K562 (cell line): ENCODE results near the gene FAM227B. TPM values are rescaled to one million over a fixed set of nuclear protein-coding genes. Genes with fewer than 3 reads are reported as not detected.

Experiments used
- ATAC-seq: fragments of 200-7000 bp; cut with Tn5 transposase; 3 replicates; pipeline ENCODE4 v1.9.1; 2020; ENCODE audit warnings: moderate library complexity
- BruUV-seq: library from RNA; stranded (reverse); fragments of 400-500 nt; replicated peaks from 2 replicates; lab custom pipeline; 2021; lab: Mats Ljungman, UMichigan
- CTCF ChIA-PET: fragments of 300-600 bp; formaldehyde crosslinking; extraction: SDS; loops from one replicate; lab custom pipeline; 2021; ENCODE audit warnings: low intra/inter-chr PET ratio; lab: Yijun Ruan, JAX
- POLR2A ChIA-PET: fragments of 300-600, 350-650 bp; sonication (Branson Sonifier 250); formaldehyde crosslinking; extraction: SDS; loops from one replicate; lab custom pipeline; 2021; ENCODE audit warnings: antibody characterized with exemption, inconsistent platforms; lab: Yijun Ruan, JAX
- DNase-seq, 4 experiments: peaks; one replicate each; pipeline versions ENCODE4 v3.0.0 to v3.0.0-alpha.2; 2011 to 2018; ENCODE audit warnings: low spot score in 3 of 4, mixed read lengths in 3 of 4; ENCODE audit errors: extremely low read depth in 1 of 4
- FAIRE-seq: peaks from 2 replicates; lab custom pipeline; 2011; peaks lifted over from hg19 to GRCh38; lab: Jason Lieb, UNC
- H2AFZ ChIP-seq: 2 replicates; pipeline ENCODE4 v1.6.0; 2011; ENCODE audit warnings: low read depth, low read length, control low read depth, inconsistent platforms
- H3K27ac ChIP-seq: fragments of 200-600 bp; 3 replicates; pipeline ENCODE4 v1.8.0; 2011; ENCODE audit warnings: low read depth, mild to moderate bottlenecking, control low read depth, inconsistent platforms, low read length, moderate library complexity, mixed read lengths; ENCODE audit errors: extremely low read depth
- H3K27me3 ChIP-seq, 2 experiments: fragments of 300-600 bp in 1 of 2; 2 replicates in 1 of 2; 3 replicates in 1 of 2; pipeline versions ENCODE4 v1.6.0 to v1.8.0; 2011; ENCODE audit warnings: inconsistent platforms in 2 of 2, low read length in 2 of 2, mild to moderate bottlenecking in 1 of 2, mixed read lengths in 1 of 2, moderate library complexity in 1 of 2; ENCODE audit not compliant: control insufficient read depth in 2 of 2, insufficient read depth in 2 of 2
- H3K36me3 ChIP-seq: fragments of 300-600 bp; 3 replicates; pipeline ENCODE4 v1.8.0; 2011; ENCODE audit warnings: mild to moderate bottlenecking, low read length, inconsistent platforms; ENCODE audit not compliant: control insufficient read depth, insufficient read depth
- H3K4me1 ChIP-seq, 2 experiments: fragments of 200-600 bp in 1 of 2; replicated peaks in 1 of 2; 2 replicates in 1 of 2; 3 replicates in 1 of 2; pipeline versions ENCODE4 v1.5.1 to v1.8.0; 2011; ENCODE audit warnings: inconsistent platforms in 2 of 2, low read length in 2 of 2, mild to moderate bottlenecking in 1 of 2, mixed read lengths in 1 of 2, moderate library complexity in 1 of 2; ENCODE audit not compliant: control insufficient read depth in 2 of 2, insufficient read depth in 2 of 2
- H3K4me2 ChIP-seq: 2 replicates; pipeline ENCODE4 v1.6.1; 2011; ENCODE audit warnings: low read length, control low read depth, inconsistent platforms, mixed read lengths; ENCODE audit not compliant: insufficient read depth
- H3K4me3 ChIP-seq: fragments of 200-600 bp; sonication (generic), shearing (Covaris generic); 2 replicates; pipeline ENCODE4 v1.5.1; 2016; ENCODE audit warnings: control low read depth, inconsistent platforms
- H3K79me2 ChIP-seq: fragments of 200-600 bp; 3 replicates; pipeline ENCODE4 v1.8.0; 2011; ENCODE audit warnings: low read length, inconsistent platforms; ENCODE audit not compliant: control insufficient read depth, insufficient read depth
- H3K9ac ChIP-seq, 2 experiments: 2 replicates each; pipeline versions ENCODE4 v1.6.0 to v1.6.1; 2011; ENCODE audit warnings: low read depth in 2 of 2, low read length in 2 of 2, control low read depth in 1 of 2, inconsistent platforms in 1 of 2, mild to moderate bottlenecking in 1 of 2, mixed read lengths in 1 of 2; ENCODE audit not compliant: insufficient read depth in 1 of 2
- H3K9me1 ChIP-seq: one replicate; pipeline ENCODE4 v1.6.0; 2011; ENCODE audit warnings: inconsistent platforms, mild to moderate bottlenecking, low read length, moderate library complexity; ENCODE audit not compliant: control insufficient read depth, insufficient read depth
- H3K9me3 ChIP-seq: replicated peaks from 2 replicates; pipeline ENCODE4 v1.5.1; 2011; ENCODE audit warnings: low read depth, low read length, inconsistent platforms; ENCODE audit not compliant: control insufficient read depth, insufficient read depth
- H4K20me1 ChIP-seq: replicated peaks from 2 replicates; pipeline ENCODE4 v1.6.1; 2011; ENCODE audit warnings: low read length, inconsistent platforms, mixed read lengths; ENCODE audit not compliant: control insufficient read depth, insufficient read depth
- KDM1A ChIP-seq, 2 experiments: fragments of 450-650 bp; IDR thresholded peaks; 2 replicates each; pipeline ENCODE4 v1.6.1; 2016; ENCODE audit warnings: mild to moderate bottlenecking in 2 of 2
- YBX1 ChIP-seq: fragments of 450-650 bp; IDR thresholded peaks from 2 replicates; pipeline ENCODE4 v1.7.1; 2016; ENCODE audit warnings: mild to moderate bottlenecking
- ZFP36 ChIP-seq: fragments of 150-350 bp; IDR thresholded peaks from 2 replicates; pipeline ENCODE4 v1.6.1; 2018; ENCODE audit warnings: low read length, low read depth; ENCODE audit not compliant: partially characterized antibody
- ZNF12 ChIP-seq: sonication (generic); formaldehyde crosslinking; IDR thresholded peaks from 2 replicates; pipeline ENCODE4 v1.4.0; 2020; ENCODE audit warnings: mild to moderate bottlenecking, missing genetic modification reagents
- WGBS: fragments of 100-300 bp; shearing (Covaris generic); methylation state at CpG from one replicate; pipeline ENCODE4 v1.1.6; 2016; ENCODE audit warnings: low coverage, mixed read lengths; ENCODE audit not compliant: insufficient coverage; ENCODE audit errors: missing lambda C conversion rate; 5-methylcytosine and 5-hydroxymethylcytosine counted together
- in situ Hi-C: fragments of 300-500 bp; cut with MboI; formaldehyde crosslinking; loops from 4 replicates; pipeline ENCODE4 v1.15.0; 2018; ENCODE audit warnings: inconsistent platforms, mixed read lengths
- intact Hi-C: fragments of 100-400 bp; cut with micrococcal nuclease; formaldehyde crosslinking; loops from 2 replicates; pipeline ENCODE4 v1.14.2; 2022
- polyA plus RNA-seq, 8 experiments: library from polyadenylated mRNA; depleted of rRNA in 4 of 8; stranded (reverse) in 5 of 8; unstranded in 3 of 8; fragments of >200 nt; fragmentation: Nextera tagmentation in 2 of 8; fragmentation: Illumina TruSeq in 1 of 8; extraction: Ambion mirVana in 2 of 8; extraction: Trizol in 1 of 8; gene quantifications; 2 replicates each; pipeline versions ENCODE4 v1.2.1 to v1.2.3, GENCODE V29; 2011 to 2014; ENCODE audit warnings: inconsistent platforms in 1 of 8, missing spikeins in 1 of 8
- total RNA-seq, 7 experiments: library from RNA; depleted of rRNA in 6 of 7; stranded (reverse); fragments of >200 nt in 6 of 7; fragmentation: Illumina TruSeq in 2 of 7; extraction: Trizol in 2 of 7; gene quantifications; 2 replicates each; pipeline versions ENCODE4 v1.2.1 to v1.2.3, GENCODE V29; 2011 to 2021; ENCODE audit warnings: low replicate concordance in 1 of 7
- TF ChIP-seq, protein P1 (sequence below): sonication (generic); formaldehyde crosslinking; IDR thresholded peaks from 2 replicates; pipeline ENCODE4 v1.8.0; 2023; ENCODE audit warnings: missing genetic modification reagents, mild to moderate bottlenecking, borderline replicate concordance
- TF ChIP-seq, protein P2 (sequence below), 2 experiments: fragments of 450-650 bp; IDR thresholded peaks; 2 replicates each; pipeline ENCODE4 v1.6.1; 2016; ENCODE audit warnings: mild to moderate bottlenecking in 2 of 2, borderline replicate concordance in 1 of 2, low read depth in 1 of 2, moderate library complexity in 1 of 2

Gene FAM227B
- total and polyA plus RNA-seq, 9 of the 15 experiments (the other 6 are each of a cell fraction or from before 2014, with no cell fraction given) = 5.1 to 12.5 (median 11.2) TPM

DNA sequence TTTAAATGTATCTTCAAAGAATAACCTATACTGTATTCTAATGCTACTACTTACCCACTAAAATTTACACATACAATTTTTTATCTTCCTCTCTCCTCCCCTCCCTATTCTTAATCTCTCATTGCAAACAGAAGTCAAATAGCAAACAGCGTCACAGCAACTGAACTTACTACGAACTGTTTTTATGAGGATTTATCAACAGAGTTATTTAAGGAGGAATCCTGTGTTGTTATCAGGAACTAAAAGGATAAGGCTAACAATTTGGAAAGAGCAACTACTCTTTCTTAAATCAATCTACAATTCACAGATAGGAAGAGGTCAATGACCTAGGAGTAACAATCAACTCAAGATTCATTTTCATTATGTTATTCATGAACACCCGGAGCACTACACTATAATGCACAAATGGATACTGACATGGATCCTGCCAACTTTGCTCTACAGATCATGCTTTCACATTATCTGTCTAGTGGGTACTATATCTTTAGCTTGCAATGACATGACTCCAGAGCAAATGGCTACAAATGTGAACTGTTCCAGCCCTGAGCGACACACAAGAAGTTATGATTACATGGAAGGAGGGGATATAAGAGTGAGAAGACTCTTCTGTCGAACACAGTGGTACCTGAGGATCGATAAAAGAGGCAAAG, 196.6 kb downstream of the FAM227B start:
- intact Hi-C loops (loop anchor here (2.0 to 10.0 kb wide), 5 partner anchors 53 to 1069 kb away; no protein-coding TSS in a partner anchor), in situ Hi-C loops (no loop called here)
- no peak overlapping the region for H2AFZ ChIP-seq
- H3K27me3 ChIP-seq = no peaks in the 10 kb centered on the region
- H3K4me2 ChIP-seq = no peak overlapping the region
- BruUV-seq = no TSS peak
- H3K9me3 ChIP-seq = no peaks in the 10 kb centered on the region
- ATAC-seq (no peak), FAIRE-seq (no peak), DNase-seq (no peak)
- no peaks in the 10 kb centered on the region for H3K9me1 ChIP-seq
- H3K36me3 ChIP-seq = no peaks in the 10 kb centered on the region
- H3K4me1 ChIP-seq = no peaks in the 10 kb centered on the region
- ChIA-PET POLR2A (no interaction called here), CTCF (no interaction called here)
- no peak overlapping the region for H3K27ac ChIP-seq
- no peaks in the 10 kb centered on the region for H4K20me1 ChIP-seq
- H3K4me3 ChIP-seq = no peak overlapping the region
- no peaks in the 10 kb centered on the region for H3K79me2 ChIP-seq
- no peak overlapping the region for H3K9ac ChIP-seq
- WGBS = 1% methylated on average over 6 of the region's 6 CpGs
- TF ChIP-seq, protein P1, sequence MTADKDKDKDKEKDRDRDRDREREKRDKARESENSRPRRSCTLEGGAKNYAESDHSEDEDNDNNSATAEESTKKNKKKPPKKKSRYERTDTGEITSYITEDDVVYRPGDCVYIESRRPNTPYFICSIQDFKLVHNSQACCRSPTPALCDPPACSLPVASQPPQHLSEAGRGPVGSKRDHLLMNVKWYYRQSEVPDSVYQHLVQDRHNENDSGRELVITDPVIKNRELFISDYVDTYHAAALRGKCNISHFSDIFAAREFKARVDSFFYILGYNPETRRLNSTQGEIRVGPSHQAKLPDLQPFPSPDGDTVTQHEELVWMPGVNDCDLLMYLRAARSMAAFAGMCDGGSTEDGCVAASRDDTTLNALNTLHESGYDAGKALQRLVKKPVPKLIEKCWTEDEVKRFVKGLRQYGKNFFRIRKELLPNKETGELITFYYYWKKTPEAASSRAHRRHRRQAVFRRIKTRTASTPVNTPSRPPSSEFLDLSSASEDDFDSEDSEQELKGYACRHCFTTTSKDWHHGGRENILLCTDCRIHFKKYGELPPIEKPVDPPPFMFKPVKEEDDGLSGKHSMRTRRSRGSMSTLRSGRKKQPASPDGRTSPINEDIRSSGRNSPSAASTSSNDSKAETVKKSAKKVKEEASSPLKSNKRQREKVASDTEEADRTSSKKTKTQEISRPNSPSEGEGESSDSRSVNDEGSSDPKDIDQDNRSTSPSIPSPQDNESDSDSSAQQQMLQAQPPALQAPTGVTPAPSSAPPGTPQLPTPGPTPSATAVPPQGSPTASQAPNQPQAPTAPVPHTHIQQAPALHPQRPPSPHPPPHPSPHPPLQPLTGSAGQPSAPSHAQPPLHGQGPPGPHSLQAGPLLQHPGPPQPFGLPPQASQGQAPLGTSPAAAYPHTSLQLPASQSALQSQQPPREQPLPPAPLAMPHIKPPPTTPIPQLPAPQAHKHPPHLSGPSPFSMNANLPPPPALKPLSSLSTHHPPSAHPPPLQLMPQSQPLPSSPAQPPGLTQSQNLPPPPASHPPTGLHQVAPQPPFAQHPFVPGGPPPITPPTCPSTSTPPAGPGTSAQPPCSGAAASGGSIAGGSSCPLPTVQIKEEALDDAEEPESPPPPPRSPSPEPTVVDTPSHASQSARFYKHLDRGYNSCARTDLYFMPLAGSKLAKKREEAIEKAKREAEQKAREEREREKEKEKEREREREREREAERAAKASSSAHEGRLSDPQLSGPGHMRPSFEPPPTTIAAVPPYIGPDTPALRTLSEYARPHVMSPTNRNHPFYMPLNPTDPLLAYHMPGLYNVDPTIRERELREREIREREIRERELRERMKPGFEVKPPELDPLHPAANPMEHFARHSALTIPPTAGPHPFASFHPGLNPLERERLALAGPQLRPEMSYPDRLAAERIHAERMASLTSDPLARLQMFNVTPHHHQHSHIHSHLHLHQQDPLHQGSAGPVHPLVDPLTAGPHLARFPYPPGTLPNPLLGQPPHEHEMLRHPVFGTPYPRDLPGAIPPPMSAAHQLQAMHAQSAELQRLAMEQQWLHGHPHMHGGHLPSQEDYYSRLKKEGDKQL (CRISPR knock-in tag) = no peak
- no peak for TF ChIP-seq ZNF12
- TF ChIP-seq, protein P2, sequence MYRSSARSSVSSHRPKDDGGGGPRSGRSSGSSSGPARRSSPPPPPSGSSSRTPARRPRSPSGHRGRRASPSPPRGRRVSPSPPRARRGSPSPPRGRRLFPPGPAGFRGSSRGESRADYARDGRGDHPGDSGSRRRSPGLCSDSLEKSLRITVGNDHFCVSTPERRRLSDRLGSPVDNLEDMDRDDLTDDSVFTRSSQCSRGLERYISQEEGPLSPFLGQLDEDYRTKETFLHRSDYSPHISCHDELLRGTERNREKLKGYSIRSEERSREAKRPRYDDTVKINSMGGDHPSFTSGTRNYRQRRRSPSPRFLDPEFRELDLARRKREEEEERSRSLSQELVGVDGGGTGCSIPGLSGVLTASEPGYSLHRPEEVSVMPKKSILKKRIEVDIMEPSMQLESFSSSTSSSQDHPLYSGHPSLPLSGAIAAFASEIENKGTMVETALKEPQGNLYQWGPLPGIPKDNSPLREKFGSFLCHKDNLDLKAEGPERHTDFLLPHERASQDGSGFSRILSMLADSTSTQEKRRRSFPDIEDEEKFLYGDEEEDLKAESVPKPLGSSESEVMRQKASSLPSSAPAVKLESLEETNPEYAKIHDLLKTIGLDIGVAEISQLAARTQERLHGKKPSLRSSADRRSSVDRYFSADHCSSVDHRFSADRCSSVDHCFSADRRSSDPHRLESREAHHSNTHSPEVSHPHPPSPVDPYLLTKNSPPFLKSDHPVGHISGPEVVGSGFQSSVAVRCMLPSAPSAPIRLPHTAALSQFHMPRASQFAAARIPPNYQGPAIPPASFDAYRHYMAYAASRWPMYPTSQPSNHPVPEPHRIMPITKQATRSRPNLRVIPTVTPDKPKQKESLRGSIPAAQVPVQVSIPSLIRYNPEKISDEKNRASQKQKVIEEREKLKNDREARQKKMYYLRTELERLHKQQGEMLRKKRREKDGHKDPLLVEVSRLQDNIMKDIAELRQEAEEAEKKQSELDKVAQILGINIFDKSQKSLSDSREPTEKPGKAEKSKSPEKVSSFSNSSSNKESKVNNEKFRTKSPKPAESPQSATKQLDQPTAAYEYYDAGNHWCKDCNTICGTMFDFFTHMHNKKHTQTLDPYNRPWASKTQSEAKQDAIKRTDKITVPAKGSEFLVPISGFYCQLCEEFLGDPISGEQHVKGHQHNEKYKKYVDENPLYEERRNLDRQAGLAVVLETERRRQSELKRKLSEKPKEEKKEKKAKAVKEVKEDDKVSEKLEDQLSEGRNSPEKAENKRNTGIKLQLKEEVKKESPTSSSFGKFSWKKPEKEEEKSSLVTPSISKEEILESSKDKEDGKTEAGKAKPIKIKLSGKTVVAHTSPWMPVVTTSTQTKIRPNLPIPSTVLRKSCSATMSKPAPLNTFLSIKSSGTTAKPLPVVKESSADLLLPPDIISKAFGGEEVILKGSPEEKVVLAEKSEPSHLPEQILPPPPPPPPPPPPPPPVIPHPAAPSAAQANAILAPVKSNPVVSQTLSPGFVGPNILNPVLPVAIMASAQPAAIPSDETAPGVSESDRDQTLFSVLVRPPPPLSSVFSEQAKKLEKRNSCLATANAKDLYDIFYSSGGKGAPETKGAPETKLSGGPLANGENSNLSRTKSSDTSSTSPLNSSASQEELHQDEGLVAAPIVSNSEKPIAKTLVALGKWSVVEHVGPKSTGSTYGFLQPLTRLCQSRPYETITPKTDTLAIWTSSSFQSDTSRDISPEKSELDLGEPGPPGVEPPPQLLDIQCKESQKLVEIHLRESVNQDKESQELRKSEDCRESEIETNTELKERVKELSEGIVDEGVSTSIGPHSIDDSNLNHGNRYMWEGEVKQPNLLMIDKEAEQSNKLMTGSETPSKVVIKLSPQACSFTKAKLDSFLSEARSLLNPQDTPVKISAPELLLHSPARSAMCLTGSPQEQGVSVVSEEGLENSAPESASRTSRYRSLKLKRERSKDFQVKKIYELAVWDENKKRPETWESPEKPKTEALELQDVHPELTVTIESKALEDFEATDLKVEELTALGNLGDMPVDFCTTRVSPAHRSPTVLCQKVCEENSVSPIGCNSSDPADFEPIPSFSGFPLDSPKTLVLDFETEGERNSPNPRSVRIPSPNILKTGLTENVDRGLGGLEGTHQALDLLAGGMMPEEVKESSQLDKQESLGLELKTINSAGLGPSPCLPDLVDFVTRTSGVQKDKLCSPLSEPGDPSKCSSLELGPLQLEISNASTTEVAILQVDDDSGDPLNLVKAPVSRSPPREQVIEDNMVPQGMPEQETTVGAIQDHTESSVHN (IDR thresholded peaks at IDR 0.05; ENCODE audit: borderline replicate concordance in 1 of 2, low read depth in 1 of 2) = no peak
- TF ChIP-seq ZFP36 = no peak
- no peak for TF ChIP-seq KDM1A (IDR thresholded peaks at IDR 0.05)
- TF ChIP-seq YBX1 = no peak
